PFSK-1 (cell line): Measurements from ENCODE around the gene PHKG1.

ENCODE experiments used
- FOXP2 ChIP-seq: optimal IDR thresholded peaks from 2 replicates; pipeline ENCODE3; 2011; ENCODE audit warnings: borderline replicate concordance, control low read depth, inconsistent platforms; ENCODE audit not compliant: insufficient read depth; ENCODE audit errors: extremely low read length, extremely low read depth
- POLR2AphosphoS5 ChIP-seq: IDR thresholded peaks from 2 replicates; pipeline ENCODE4 v1.6.1; 2012; ENCODE audit warnings: low read depth, mild to moderate bottlenecking, control low read depth, low read length, moderate library complexity
- SIN3A ChIP-seq: IDR thresholded peaks from 2 replicates; pipeline ENCODE4 v1.6.1; 2012; ENCODE audit warnings: mild to moderate bottlenecking, low read length, moderate library complexity, borderline replicate concordance; ENCODE audit not compliant: insufficient read depth
- TAF1 ChIP-seq: IDR thresholded peaks from 2 replicates; pipeline ENCODE4 v1.6.1; 2012; ENCODE audit warnings: low read length, control low read depth, borderline replicate concordance; ENCODE audit not compliant: insufficient read depth
- TF ChIP-seq, protein P1 (sequence below), 2 experiments: IDR thresholded peaks; 2 replicates each; pipeline versions ENCODE4 v1.6.1 to v1.8.0; 2011 to 2012; ENCODE audit warnings: low read depth in 2 of 2, low read length in 2 of 2, control low read depth in 1 of 2, inconsistent platforms in 1 of 2, mild to moderate bottlenecking in 1 of 2, moderate library complexity in 1 of 2; ENCODE audit not compliant: insufficient read depth in 1 of 2

PHKG1 gene

GRCh38 chr7:56115852-56116538, 23.2 kb upstream of the PHKG1 start, which contains the start of gene NUPR2:
Gene NUPR2 (minus strand): TSS chr7:56116417. CDS start chr7:56116314, 103 bp downstream.
- TF ChIP-seq, protein P1, sequence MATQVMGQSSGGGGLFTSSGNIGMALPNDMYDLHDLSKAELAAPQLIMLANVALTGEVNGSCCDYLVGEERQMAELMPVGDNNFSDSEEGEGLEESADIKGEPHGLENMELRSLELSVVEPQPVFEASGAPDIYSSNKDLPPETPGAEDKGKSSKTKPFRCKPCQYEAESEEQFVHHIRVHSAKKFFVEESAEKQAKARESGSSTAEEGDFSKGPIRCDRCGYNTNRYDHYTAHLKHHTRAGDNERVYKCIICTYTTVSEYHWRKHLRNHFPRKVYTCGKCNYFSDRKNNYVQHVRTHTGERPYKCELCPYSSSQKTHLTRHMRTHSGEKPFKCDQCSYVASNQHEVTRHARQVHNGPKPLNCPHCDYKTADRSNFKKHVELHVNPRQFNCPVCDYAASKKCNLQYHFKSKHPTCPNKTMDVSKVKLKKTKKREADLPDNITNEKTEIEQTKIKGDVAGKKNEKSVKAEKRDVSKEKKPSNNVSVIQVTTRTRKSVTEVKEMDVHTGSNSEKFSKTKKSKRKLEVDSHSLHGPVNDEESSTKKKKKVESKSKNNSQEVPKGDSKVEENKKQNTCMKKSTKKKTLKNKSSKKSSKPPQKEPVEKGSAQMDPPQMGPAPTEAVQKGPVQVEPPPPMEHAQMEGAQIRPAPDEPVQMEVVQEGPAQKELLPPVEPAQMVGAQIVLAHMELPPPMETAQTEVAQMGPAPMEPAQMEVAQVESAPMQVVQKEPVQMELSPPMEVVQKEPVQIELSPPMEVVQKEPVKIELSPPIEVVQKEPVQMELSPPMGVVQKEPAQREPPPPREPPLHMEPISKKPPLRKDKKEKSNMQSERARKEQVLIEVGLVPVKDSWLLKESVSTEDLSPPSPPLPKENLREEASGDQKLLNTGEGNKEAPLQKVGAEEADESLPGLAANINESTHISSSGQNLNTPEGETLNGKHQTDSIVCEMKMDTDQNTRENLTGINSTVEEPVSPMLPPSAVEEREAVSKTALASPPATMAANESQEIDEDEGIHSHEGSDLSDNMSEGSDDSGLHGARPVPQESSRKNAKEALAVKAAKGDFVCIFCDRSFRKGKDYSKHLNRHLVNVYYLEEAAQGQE (IDR thresholded peaks at IDR 0.05; ENCODE audit: insufficient read depth in 1 of 2, low read depth in 2 of 2, low read length in 2 of 2): no peak
- no peak for TF ChIP-seq SIN3A
- TF ChIP-seq FOXP2: no peak
- no peak for TF ChIP-seq TAF1
- TF ChIP-seq POLR2AphosphoS5: no peak

DNA sequence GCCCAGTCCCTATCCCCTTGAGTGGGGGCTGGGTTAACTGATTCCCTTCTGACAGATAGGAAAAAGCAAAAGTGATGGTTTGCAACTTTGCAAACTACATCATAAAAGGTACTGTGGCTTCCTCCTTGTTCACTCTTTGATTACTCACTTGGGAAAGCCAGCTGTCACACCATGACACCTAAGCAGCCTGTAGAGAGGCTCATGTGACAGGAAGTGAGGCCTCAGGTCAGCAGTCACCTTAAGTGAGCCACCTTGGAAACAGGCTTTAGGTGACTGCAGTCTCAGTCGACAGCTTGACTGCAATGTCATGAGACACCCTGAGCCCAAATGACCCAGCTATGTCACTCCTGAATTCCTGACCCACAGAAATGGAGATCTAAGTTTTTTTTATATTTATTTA, 17.9 kb upstream of the PHKG1 start:
- TF ChIP-seq SIN3A: no peak
- no peak for TF ChIP-seq POLR2AphosphoS5
- TF ChIP-seq FOXP2: no peak
- TF ChIP-seq, protein P1 (IDR thresholded peaks at IDR 0.05; ENCODE audit: insufficient read depth in 1 of 2, low read depth in 2 of 2, low read length in 2 of 2): no peak
- no peak for TF ChIP-seq TAF1

GRCh38 chr7:56107954-56108258, 15.2 kb upstream of the PHKG1 start:
- no peak for TF ChIP-seq SIN3A

DNA sequence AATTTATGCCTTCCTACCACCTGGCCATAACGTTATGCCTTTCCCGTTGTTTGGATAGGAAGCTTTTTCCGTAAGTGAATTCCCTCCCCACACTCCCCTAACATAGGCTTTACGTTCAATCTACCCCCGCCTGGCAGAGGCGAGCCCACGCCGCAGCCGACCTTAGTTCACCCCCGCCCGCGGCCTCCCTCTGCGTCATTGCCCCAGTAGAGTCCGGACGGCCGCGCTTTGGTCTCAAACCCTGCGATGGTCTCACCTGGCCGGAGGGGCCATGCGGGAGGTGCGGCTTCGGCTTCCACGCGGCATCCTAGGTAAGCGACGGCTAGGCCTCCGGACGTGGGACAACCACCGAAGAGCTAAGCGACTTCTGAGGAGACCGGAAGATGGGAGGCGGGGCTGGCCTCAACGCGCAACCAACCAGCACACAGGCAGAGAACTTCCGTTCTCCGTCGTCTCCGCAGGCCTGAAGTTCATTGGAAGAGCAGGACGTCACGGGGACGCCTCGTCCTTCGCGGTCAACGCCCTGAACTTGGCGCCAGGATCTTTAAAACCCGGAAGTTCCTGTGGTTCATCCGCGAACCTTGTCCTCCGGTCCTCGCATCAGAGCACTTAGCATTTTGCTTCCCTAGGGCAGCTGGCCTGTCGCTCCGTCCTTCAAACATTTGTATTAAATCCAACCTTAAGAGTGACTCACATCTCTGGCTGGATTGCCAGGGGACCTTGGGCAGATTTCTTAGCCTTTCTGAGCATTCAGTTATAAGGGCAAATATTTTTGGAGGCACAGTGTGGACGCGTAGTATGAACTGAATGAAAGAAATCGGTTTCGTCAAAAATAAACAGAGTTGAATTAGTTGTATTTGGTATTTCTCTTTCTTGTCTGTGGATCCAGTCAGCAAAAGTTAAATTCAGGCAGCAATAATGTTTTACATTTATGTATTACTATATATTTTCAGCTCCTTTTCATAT, 13.6 kb upstream of the PHKG1 start, which contains the start of gene CHCHD2:
CHCHD2 (minus strand) TSS at position 369 of the 966 bp plus-strand sequence; CDS start at position 306, 63 bp downstream.
- TF ChIP-seq SIN3A: no peak
- peak; percentile 80 for TF ChIP-seq POLR2AphosphoS5
- TF ChIP-seq, protein P1 (IDR thresholded peaks at IDR 0.05; ENCODE audit: insufficient read depth in 1 of 2, low read depth in 2 of 2, low read length in 2 of 2): 0 out of 4 replicates have a peak, but pooled peaks have one; percentile 24 to 32
- TF ChIP-seq TAF1: peak; percentile 90; the same call in 1 of the 2 replicates
- peak; percentile 34 for TF ChIP-seq FOXP2

DNA sequence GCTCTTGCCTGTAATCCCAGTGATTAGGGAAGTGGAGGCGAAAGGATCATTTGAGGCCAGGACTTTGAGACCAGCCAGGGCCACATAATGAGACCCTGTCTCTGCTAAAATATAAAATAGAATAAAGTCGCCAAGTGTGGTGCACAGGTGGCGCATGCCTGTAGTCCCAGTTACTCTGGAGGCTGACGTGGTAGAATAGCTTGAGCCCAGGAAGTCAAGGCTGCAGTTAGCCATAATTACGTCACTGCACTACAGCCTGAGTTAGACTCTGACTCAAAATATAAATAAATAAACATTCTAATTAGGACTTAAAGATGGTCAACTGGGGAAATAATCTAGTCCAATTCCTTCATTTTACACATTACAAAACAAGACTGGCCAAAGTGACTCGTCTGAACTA, 12.8 kb upstream of the PHKG1 start:
- TF ChIP-seq FOXP2 (no peak), POLR2AphosphoS5 (no peak), TAF1 (no peak)
- TF ChIP-seq, protein P1 (IDR thresholded peaks at IDR 0.05; ENCODE audit: insufficient read depth in 1 of 2, low read depth in 2 of 2, low read length in 2 of 2): no peak
